Left lung (tissue), 10 donors: Measurements from ENCODE around the gene PRKN. TPM values are rescaled to one million over a fixed set of nuclear protein-coding genes. Genes with fewer than 3 reads are reported as not detected.
A peak's percentile ranks its signal among the peaks of the same experiment; 100 is the strongest.

ENCODE experiments used
- ATAC-seq: fragments of 200-7000 bp; cut with Tn5 transposase; one replicate; pipeline ENCODE4 v1.9.1; 2020; ENCODE audit warnings: moderate library complexity
- DNase-seq, 4 donors: peaks; one replicate each; pipeline ENCODE4 v3.0.0-alpha.2; 2013 to 2020
- H3K27ac ChIP-seq, 2 donors: fragments of 200-600 bp; sonication (generic) in 1 of 2; one replicate each; pipeline versions ENCODE4 v1.5.0 to v1.8.0; 2020 to 2021
- H3K27me3 ChIP-seq, 2 donors: fragments of 200-600 bp; sonication (generic) in 1 of 2; one replicate each; pipeline versions ENCODE4 v1.5.0 to v1.8.0; 2020 to 2021
- H3K36me3 ChIP-seq, 2 donors: fragments of 200-600 bp; sonication (generic) in 1 of 2; one replicate each; pipeline versions ENCODE4 v1.5.0 to v1.8.0; 2020 to 2021
- H3K4me1 ChIP-seq, 2 donors: fragments of 200-600 bp; one replicate each; pipeline ENCODE4 v1.8.0; 2021
- H3K4me3 ChIP-seq, 2 donors: fragments of 200-600 bp; sonication (generic) in 1 of 2; one replicate each; pipeline versions ENCODE4 v1.5.0 to v1.8.0; 2020 to 2021; ENCODE audit warnings: mild to moderate bottlenecking in 1 of 2
- H3K9me3 ChIP-seq, 2 donors: fragments of 200-600 bp; sonication (generic) in 1 of 2; one replicate each; pipeline versions ENCODE4 v1.5.0 to v1.8.0; 2020 to 2021
- intact Hi-C, 2 donors: fragments of 100-400 bp; cut with DNase I; formaldehyde crosslinking; loops; one replicate each; pipeline versions ENCODE4 v1.11.2 to v1.14.2; 2022
- polyA plus RNA-seq, 6 donors: library from polyadenylated mRNA; unstranded; fragments of 120-200 nt; gene quantifications; one replicate each; pipeline ENCODE4 v1.2.1, GENCODE V29; 2013; ENCODE audit not compliant: insufficient read length in 6 of 6
- total RNA-seq, 2 donors: library from RNA; stranded (reverse); fragmentation: NEBNext Ultra II Directional; extraction: Animal tissue kit (Norgen Biotek cat#: 25700); gene quantifications; one replicate each; pipeline ENCODE4 v1.2.1, GENCODE V29; 2021
- TF ChIP-seq, protein P1 (sequence below), 2 donors: fragments of 200-600 bp; sonication (generic) in 1 of 2; IDR thresholded peaks; one replicate each; pipeline versions ENCODE4 v1.5.0 to v1.8.0; 2021; ENCODE audit warnings: antibody characterized with exemption in 2 of 2
- donor health status: DM: no; HTN: yes; CAD: no.
- donor health status: DM: no; HTN: no; CAD: no.

The PRKN gene
- total and polyA plus RNA-seq, 8 donors: 1.9 to 4.3 (median 2.5) TPM

DNA sequence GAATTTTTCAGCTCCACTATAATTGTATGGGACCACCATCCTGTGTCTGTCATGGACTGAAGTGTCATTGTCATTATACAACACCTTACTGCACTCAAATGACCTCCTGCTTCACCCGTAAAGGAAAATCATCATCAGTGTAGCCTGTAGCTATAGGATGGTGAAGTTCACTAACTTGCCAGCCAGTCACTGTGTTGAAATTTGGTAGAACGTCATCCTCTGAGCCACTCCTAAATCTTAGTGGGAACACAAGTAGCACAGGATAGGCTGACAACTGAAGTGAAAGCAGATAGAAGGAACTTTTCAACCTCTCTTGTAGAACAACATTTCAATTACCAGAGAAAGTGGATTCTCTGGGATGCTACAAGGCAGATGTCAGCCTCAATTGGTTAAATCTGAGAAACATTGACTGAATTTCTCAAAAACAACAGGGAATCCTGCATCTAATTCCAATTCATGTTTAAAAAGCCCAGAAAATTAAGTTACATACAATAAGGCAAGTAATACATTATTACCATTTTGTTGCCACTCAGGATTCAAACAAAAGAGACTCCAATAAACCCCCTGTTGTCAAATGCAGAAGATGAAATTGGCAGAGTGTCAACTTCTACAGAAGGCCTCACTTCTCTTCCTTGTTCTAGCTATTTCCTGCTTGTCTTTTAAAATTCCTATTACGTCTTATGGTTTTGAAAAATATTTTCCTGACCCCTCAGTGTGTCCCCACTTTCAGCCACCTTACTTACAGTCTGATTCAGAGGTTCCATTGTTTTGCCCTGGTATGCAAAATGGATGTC is 805.8 kb downstream of the PRKN start:
- ATAC-seq (no peak), DNase-seq (peak in 1 of 4 donors; percentile 4)
- TF ChIP-seq, protein P1, sequence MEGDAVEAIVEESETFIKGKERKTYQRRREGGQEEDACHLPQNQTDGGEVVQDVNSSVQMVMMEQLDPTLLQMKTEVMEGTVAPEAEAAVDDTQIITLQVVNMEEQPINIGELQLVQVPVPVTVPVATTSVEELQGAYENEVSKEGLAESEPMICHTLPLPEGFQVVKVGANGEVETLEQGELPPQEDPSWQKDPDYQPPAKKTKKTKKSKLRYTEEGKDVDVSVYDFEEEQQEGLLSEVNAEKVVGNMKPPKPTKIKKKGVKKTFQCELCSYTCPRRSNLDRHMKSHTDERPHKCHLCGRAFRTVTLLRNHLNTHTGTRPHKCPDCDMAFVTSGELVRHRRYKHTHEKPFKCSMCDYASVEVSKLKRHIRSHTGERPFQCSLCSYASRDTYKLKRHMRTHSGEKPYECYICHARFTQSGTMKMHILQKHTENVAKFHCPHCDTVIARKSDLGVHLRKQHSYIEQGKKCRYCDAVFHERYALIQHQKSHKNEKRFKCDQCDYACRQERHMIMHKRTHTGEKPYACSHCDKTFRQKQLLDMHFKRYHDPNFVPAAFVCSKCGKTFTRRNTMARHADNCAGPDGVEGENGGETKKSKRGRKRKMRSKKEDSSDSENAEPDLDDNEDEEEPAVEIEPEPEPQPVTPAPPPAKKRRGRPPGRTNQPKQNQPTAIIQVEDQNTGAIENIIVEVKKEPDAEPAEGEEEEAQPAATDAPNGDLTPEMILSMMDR (IDR thresholded peaks at IDR 0.05): no peak
- intact Hi-C loops: no loop called here
- H3K9me3 ChIP-seq: no peaks in the 10 kb centered on the region
- H3K4me3 ChIP-seq: no peak overlapping the region
- no peaks in the 10 kb centered on the region for H3K4me1 ChIP-seq
- no peaks in the 10 kb centered on the region for H3K36me3 ChIP-seq
- no peaks in the 10 kb centered on the region for H3K27me3 ChIP-seq
- no peak overlapping the region for H3K27ac ChIP-seq

DNA sequence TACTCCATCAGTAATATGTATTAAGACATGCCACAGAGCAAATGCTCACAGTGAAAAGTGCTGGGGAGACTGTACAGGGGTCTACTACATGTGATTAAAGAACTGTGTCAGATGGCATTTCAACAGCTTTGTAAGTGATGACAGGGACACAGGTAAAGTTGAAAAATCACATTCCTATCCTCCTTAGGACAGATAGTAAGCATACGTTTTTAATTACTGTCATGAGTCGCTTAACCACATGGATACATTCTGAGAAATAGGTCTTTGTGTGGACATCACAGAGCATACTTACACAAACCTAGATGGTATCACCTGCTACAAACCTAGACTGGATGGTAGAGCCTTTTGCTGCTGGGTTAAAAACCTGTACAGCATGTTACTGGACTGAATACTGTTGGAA is 807.9 kb downstream of the PRKN start:
- no peak for ATAC-seq
- TF ChIP-seq, protein P1 (IDR thresholded peaks at IDR 0.05): no peak

DNA sequence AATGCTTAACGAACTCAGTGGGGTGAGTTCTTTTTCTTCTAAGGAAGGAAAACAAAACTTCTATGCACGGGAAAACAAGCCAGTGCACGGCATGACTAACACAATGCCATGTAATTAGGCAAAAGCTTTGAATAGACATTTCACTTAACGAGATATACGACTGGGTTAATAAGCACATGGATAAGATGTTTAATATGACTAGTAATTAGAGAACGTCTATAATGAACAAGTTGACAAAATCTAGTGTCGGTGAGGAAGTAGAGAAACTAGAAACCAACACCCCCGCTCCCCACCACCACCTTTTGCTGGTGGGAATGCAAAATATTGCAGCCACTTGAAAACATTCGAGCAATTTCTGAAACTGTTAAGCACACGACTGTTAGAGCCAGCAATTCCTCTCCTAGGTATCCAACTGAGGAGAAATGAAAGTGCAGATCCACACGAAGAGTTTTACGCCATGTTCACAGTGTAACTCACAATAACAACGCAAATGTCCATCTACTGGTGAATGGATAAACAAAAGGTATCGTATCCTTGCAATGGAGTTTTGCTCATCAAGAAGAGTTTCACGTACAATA is 808.8 kb downstream of the PRKN start:
- H3K36me3 ChIP-seq: no peaks in the 10 kb centered on the region
- no peak for ATAC-seq
- no peak for DNase-seq
- no peaks in the 10 kb centered on the region for H3K27me3 ChIP-seq
- no peak overlapping the region for H3K27ac ChIP-seq
- TF ChIP-seq, protein P1 (IDR thresholded peaks at IDR 0.05): no peak
- intact Hi-C loops: no loop called here
- H3K4me3 ChIP-seq: no peak overlapping the region
- H3K4me1 ChIP-seq: no peaks in the 10 kb centered on the region
- no peaks in the 10 kb centered on the region for H3K9me3 ChIP-seq

More for the DNA sequence above, 807.9 kb downstream of the PRKN start:
- Histone ChIP-seq H3K27ac (no peak overlapping the region), H3K27me3 (no peaks in the 10 kb centered on the region), H3K9me3 (no peaks in the 10 kb centered on the region), H3K4me1 (no peaks in the 10 kb centered on the region), H3K4me3 (no peak overlapping the region), H3K36me3 (no peaks in the 10 kb centered on the region)
- intact Hi-C loops: no loop called here
- DNase-seq: no peak

DNA sequence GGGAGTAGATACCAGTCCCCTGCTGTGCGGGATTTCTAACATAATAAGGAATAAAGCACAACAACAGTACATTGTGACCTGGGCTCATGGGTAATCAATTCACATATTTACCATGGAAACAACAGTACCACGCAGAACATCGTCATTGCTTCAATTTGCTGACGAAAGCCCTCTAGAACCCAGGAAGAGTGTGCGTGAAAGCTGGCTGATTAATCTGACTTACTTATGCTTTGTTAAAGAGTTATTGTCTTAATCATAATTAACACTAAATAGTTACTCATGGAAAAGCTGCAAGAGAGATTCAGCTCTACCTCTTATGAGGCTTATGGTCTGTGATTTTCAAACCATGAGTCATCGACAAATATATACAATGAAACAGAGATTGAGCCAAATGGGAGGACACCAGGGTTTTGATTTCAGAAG is 809.4 kb downstream of the PRKN start:
- Histone ChIP-seq H3K36me3 (no peaks in the 10 kb centered on the region), H3K27me3 (no peaks in the 10 kb centered on the region), H3K9me3 (no peaks in the 10 kb centered on the region), H3K27ac (no peak overlapping the region), H3K4me1 (no peaks in the 10 kb centered on the region), H3K4me3 (no peak overlapping the region)
- DNase-seq (no peak), ATAC-seq (no peak)
- intact Hi-C loops: no loop called here
- TF ChIP-seq, protein P1 (IDR thresholded peaks at IDR 0.05): no peak

DNA sequence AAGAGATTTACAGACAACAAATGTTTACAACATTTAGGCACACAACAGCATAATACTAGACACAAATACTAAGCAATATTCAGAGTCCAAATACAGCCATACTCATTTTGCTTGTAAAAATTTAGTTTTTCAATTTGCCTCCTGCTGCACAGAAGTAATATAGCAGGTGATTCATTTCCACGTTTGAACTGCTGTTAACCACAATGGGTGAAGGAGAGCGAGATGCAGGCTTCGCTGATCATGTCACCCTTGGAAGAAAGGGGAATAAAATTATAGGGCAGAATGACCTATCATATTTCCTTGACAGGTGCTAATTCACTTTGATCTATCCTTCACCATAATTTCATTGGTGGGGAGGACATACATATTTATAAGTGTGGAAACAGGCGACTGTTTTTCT is 809.9 kb downstream of the PRKN start:
- no peak overlapping the region for H3K27ac ChIP-seq
- no peak for ATAC-seq
- intact Hi-C loops: no loop called here

More for the DNA sequence above, 809.9 kb downstream of the PRKN start:
- H3K27me3 ChIP-seq: no peaks in the 10 kb centered on the region
- H3K9me3 ChIP-seq: no peaks in the 10 kb centered on the region
- H3K4me3 ChIP-seq: no peak overlapping the region
- no peaks in the 10 kb centered on the region for H3K4me1 ChIP-seq
- TF ChIP-seq, protein P1 (IDR thresholded peaks at IDR 0.05): no peak
- H3K36me3 ChIP-seq: no peaks in the 10 kb centered on the region
- DNase-seq: no peak
